ENCODE measurements around the gene CDH13.
A peak's percentile ranks its signal among the peaks of the same experiment; 100 is the strongest.

CDH13 gene

GRCh38 chr16:82699711-82700495, 73.1 kb downstream of the CDH13 start:
- FAIRE-seq, result no peak

- no peak for FAIRE-seq
Observed at GRCh38 chr16:82700541-82701235, 73.9 kb downstream of the CDH13 start.

- no peak for FAIRE-seq
Observed at GRCh38 chr16:82701442-82701955, 74.7 kb downstream of the CDH13 start.

- FAIRE-seq, result no peak
Observed at GRCh38 chr16:82703161-82703560, 76.4 kb downstream of the CDH13 start.

GRCh38 chr16:82703871-82704768, 77.4 kb downstream of the CDH13 start:
- FAIRE-seq, result no peak

- peak; percentile 99 for FAIRE-seq
Observed at GRCh38 chr16:82709987-82710386, 83.2 kb downstream of the CDH13 start.

GRCh38 chr16:82713778-82714177, 87.0 kb downstream of the CDH13 start:
- no peak for FAIRE-seq

- FAIRE-seq, result no peak
Observed at GRCh38 chr16:82715160-82715559, 88.4 kb downstream of the CDH13 start.

GRCh38 chr16:82715833-82716232, 89.1 kb downstream of the CDH13 start:
- no peak for FAIRE-seq

GRCh38 chr16:82716361-82716855, 89.6 kb downstream of the CDH13 start:
- FAIRE-seq, result no peak

GRCh38 chr16:82720414-82720813, 93.6 kb downstream of the CDH13 start:
- FAIRE-seq, result no peak

- no peak for FAIRE-seq
Observed at GRCh38 chr16:82726306-82726705, 99.5 kb downstream of the CDH13 start.

GRCh38 chr16:82728901-82729300, 102.1 kb downstream of the CDH13 start:
- FAIRE-seq, result no peak

GRCh38 chr16:82730901-82731300, 104.1 kb downstream of the CDH13 start:
- FAIRE-seq, result no peak

- no peak for FAIRE-seq
Observed at GRCh38 chr16:82732461-82732860, 105.7 kb downstream of the CDH13 start.

- no peak for FAIRE-seq
Observed at GRCh38 chr16:82735186-82735585, 108.4 kb downstream of the CDH13 start.

- no peak for FAIRE-seq
Observed at GRCh38 chr16:82735673-82736091, 108.9 kb downstream of the CDH13 start.

GRCh38 chr16:82736224-82736623, 109.5 kb downstream of the CDH13 start:
- no peak for FAIRE-seq

GRCh38 chr16:82738699-82739098, 111.9 kb downstream of the CDH13 start:
- FAIRE-seq, result no peak

GRCh38 chr16:82741073-82741615, 114.4 kb downstream of the CDH13 start:
- FAIRE-seq, result no peak

- FAIRE-seq, result no peak
Observed at GRCh38 chr16:82744958-82745357, 118.2 kb downstream of the CDH13 start.

GRCh38 chr16:82748026-82748425, 121.3 kb downstream of the CDH13 start:
- no peak for FAIRE-seq

- no peak for FAIRE-seq
Observed at GRCh38 chr16:82750068-82750467, 123.3 kb downstream of the CDH13 start.
